NCI-H510A treated with DMSO at 0.1 percent for 48 hours (cell line): Measurements from ENCODE around the gene MTG1.

ENCODE experiments used
- DNase-seq: peaks from one replicate; lab custom pipeline; 2025; lab: John Stamatoyannopoulos, UW

Gene MTG1, protein sequence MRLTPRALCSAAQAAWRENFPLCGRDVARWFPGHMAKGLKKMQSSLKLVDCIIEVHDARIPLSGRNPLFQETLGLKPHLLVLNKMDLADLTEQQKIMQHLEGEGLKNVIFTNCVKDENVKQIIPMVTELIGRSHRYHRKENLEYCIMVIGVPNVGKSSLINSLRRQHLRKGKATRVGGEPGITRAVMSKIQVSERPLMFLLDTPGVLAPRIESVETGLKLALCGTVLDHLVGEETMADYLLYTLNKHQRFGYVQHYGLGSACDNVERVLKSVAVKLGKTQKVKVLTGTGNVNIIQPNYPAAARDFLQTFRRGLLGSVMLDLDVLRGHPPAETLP

DNA sequence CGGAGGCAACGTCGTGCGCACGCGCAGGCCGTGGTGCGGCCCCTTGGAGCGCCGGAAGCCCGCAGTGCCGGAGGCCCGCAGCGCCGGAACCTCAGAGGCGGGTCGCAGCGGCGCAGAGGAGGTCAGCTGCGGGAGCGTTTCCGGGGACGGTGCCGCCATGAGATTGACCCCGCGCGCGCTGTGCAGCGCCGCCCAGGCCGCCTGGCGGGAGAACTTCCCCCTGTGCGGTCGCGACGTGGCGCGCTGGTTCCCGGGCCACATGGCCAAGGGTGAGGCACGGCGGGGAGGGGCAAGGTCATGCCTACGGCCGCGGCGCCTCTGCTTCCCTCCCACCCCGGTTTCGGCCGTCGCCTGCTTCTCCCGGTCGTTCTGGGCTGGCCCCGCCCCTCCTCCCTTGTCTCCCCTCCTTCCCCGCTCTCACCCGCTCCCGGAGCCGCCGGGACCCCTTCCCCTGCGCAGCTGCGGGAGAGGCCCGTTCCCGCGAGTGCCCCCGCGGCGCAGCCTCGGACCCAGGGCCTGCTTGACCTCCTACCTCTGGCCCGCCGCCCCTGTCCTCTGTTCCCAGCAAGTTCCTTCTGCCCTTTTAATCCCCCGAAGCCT lies at the start of gene MTG1:
TSS of gene MTG1 (plus strand) at position 94 of the 600 bp plus-strand sequence. CDS start at position 158, 64 bp downstream.
- peak; percentile 87 for DNase-seq

DNA sequence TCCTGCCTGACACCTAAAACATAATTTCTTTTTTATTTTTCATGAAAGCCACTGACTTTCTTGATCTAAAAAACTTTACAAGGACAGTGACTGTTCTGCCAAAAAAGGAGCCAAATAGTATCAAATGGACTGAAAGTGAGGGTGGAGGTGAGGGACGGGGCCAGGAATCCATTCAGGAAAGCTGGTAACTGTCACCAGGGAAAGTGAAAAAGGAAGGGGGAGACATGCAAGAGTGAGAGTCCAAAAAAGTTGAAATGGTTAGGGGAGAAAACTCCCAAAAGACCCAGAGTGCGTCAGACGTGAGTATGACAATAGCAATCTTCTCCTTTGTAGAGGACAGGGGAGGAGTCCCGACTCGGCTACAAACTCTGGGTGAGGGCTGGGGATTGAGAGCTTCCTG lies 49.7 kb upstream of the MTG1 start:
- DNase-seq, result no peak

DNA sequence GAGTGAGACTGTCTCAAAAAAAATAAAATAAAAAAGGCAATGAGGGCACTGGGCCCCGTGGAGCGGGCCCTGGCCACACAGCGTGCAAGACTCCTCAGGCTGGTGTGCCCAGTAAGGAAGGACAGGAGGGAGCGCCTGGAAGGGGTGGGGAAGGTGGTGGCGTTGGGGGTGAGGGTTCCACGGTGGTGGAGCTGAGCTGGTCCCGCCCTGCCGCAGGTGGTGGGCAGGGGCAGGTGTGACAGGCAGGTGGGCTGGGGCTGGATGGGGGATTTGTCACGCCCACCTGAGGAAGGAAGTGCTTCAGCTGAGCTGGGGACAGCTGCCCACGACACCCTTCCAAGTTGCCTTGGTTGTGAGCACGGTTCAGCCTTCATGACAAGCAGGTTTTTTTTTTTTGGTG lies 47.5 kb upstream of the MTG1 start:
- DNase-seq, result no peak

DNA sequence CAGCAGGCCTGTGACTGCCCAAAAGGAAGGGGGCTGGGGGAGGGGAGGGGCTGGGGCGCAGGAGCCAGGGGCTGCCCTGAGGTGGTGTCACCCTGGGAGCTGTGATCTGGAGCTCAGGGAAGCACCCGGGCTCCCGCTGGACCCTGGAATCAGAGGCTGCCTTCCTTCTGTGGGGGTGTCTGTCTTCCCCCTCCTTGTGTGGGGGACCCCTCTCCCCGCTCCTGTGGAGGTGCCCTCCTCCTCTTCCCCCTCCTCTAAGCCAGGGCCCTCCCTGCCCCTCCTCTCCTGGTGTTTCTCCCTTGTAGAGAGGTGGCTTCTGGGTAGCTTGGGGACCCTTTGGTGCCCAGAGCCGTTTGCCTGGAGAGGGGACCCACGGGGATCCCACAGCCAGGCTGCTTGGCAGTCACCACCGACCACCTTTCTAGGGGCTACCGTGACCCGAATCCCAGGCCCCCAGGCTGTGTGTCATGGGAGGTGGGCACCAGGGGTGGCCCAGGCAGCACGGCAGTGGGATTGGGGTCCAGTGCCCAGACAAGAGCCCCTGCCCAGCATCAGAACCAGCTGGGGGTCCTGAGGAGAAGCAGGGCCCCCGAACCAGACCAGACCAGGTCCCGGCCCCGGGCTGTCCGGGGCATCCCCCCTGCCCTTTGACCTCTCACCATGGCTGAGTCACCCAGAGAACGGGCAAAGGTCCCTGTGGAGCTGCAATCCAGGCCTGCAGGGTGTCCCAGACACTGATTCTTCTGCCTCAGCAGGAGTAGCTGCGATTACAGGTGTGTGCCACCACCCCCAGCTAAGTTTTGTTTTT lies 46.0 kb upstream of the MTG1 start:
- DNase-seq, result no peak

DNA sequence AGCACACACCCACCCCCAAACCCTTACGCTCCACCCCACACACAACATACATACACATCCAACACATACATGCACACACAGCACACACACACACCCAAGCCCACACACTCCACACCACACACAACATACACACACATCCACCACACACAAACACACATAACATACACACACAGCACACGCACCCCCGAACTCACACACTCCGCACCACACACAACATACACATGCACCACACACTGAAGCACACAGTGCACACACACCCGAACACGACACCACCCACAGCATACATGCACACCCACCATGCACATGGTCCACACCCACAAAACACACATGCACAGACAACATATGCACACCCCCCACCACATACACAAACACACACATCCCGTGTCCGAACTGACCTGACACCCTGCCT lies 44.8 kb upstream of the MTG1 start:
- DNase-seq, result no peak

DNA sequence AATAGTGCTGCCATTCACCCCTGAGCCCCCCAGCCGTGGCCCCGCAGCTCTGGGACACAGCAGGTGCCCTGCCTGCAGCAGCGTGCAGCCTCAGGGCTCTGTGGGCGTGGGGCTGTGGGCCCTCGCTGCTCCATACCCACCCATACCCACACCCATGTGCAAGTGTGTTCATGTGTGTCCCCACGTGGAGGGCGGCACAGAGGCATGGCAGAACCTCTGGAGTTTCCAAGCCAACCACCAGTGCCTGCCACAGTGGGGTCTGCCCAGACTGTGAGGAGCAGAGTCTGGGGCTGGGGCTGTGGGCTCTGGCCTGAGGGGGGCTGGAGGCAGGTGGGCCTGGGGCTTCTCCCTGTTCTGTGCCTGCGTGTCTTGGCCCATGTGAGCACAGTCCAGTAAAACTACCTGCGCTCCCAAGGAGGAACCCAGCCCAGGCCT lies 44.4 kb upstream of the MTG1 start:
- DNase-seq, result no peak

DNA sequence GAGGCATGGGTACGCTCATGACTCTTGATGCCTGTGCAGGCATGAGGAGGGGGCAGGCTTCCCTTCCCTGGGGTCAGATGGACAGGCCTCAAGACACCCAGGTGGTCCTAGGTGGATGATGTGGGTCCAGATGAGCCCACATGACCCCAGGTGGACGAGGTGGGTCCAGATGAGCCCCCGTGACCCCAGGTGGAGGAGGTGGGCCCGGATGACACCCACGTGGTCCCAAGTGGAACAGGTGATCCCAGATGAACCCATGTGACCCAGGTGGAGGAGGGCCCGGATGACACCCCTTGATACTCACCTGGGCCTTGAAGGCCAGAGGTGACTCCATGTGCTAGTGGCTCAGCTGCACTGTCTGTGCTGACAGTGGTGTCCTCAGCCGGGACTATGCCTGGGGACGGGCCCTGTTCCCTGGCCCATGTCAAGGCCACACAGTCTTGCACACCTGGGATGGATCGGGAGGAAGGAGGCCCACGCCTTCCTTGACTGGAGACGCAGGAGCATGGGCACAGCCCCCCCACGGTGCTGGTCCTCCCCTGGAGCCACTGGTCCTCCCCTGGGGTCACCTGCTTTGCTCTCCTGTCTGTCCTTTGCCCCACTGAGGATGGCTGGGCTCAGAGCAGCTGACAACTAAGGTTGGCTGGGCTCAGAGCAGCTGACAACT lies 43.5 kb upstream of the MTG1 start:
- no peak for DNase-seq

DNA sequence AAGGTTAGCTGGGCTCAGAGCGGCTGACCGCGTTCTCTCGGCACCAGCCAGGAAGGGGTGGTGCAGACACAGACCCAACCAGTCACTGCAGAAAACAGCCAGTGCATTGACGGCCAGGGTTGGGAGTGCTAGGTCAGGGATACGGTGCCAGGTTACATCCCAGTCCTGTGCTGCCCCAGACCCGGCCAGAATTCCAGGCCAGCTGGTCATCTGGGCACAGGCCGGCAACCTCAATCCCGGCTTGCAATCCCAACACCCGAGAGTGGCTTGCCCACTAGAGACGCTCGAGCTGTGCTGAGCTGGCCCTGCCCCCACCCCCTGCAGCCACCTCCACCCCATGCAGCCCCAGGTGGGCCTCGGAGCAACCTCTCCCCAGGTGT lies 43.0 kb upstream of the MTG1 start:
- DNase-seq, result no peak

DNA sequence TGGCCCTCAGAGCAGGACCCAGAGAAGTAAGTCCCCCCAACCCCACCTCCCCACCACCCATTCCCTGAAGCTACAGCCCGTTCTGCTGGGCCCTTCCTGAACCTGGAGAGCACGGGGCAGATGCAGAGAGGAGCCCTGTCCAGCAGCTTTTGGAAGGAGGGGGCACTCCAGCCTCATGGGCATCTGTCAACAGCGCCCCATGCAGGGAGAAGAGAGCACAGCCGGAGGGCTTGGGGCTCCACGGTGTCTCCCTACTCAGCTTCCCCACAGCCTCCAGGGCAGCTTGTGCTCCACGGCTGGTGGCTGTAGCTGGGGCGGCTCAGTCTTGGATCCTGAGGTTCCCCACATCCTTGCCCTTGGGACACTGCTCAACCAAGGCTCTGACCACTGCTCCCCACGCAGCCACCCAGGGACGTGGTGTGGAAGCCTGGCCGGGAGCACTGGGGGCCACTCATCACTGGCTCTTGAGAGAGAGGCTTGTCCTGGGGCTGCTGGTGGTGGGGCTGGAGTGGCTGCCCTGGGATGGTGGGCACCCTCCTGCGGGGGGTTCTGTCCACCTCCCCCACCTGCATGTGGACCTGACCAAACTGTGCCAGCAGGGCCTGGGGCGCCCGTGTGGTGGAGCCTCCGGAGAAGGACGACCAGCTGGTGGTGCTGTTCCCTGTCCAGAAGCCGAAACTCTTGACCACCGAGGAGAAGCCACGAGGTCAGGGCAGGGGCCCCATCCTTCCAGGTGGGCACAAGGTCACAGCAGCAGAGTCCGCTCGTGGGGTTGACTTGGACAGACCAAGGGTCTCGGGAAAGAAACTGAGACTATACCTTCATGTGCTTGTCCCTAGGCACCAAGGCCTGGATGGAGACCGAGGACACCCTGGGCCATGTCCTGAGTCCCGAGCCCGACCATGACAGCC lies 42.3 kb upstream of the MTG1 start:
- no peak for DNase-seq

DNA sequence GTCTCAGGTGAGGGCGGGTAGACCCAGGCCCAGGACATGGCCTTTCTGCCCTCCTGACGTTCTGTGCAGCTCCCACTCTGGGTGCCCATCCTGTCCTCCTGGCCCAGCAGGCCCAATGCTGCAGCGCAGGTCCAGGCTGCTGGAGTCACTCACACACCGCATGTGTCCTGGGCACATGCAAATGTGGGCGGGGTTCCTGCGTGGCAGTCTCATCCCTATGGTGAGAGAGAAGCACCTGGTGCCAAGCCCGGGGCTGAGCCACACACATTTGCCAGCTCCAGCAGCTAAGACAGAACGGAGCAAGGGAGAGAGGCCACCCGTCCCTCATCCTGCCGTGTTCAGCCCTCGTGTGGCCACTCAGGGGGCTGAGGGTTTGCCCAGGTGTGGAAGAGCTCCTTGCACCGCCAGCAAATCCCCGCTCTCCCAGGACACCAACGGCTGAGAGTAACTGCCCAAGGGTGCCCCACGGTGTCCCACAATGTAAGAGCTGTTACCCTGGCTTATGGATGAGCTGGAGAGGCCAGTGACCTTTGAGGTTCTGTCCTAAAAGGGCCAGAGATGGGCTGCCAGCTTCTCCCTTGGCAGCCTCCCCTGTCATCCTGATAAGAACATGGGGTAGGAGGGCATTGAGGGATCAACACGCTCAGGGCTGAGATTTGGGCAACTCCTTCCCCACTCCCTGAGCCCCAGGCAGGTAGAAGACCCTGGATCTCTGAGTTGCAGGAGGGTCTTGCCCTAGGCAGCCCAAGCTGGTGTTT lies 40.6 kb upstream of the MTG1 start:
- DNase-seq, result no peak

DNA sequence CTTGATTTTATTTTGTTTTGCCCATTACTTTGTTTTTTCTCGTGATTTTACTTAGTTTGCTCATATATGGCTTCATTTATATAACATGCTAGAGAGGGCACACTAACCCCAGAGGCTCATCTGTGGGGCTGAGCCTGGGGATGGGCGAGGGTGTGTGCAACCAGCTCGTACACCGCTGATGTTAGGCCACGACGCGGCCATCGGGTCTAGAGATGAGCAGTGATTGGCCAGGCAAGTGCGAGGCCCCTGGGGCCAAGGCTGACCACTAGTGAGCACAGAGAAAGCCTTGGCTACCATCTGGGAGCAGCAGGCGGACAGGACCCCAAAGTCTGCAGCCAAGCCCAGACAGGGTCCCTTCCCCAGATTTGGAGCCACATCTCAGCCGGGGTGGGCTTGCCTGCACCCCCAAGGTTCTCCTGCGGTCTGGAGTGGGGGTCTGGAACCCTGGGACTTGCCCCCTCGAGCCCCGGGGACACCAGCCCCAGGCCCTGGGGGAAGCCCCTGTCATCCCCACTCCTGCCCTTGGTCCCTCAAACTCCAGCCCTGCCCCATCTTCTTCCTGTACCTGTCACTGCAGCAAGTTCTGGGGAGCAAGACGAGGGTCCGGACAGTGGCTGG lies 39.9 kb upstream of the MTG1 start:
- DNase-seq, result no peak

DNA sequence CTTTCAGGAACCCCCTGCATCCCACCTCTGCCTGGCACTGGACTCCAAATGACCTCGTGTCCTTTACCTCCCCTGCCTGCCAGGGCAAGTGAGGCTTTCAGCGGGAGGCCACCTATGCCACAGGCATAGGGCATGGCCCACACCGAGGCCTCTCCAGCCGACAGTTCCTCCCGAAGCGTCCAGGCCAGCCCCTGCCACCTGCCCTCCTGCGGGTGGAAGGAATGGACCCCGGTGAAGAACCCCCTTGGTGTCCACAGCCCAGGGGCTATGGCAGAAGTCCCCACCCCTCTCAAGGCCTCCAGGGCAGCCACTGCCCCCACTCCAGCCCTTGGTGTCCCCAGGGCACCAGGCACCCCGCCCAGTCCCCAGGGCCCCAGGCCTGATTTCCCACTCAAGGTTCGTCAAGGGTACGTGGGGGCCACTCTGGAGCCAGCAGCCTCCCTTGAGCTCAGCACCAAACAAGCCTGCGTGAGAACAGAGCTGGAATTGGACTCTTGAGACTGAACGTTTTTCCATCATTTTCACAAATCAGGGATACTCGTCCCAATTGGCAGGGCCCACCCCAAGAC lies 39.2 kb upstream of the MTG1 start:
- DNase-seq, result no peak

DNA sequence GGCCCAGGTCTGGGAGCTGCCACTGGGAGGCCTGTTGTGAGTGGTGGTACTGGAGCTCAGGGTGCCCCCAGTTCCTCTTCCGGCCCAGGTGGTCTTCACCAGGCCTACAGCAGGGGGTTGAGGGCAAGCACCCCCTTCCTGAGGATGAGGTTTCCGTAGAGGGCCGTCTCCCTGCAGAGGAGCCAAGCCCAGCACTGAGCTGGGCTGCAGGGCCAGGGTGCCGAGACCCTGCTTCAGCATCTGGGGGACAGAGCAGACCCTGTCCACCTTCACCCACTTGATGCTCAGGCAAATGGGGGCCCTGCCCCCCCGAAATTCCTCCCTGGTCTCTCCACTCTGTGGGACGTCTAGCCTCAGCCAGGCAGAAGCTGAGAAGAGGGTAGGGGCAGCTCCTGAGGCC lies 38.7 kb upstream of the MTG1 start:
- no peak for DNase-seq

DNA sequence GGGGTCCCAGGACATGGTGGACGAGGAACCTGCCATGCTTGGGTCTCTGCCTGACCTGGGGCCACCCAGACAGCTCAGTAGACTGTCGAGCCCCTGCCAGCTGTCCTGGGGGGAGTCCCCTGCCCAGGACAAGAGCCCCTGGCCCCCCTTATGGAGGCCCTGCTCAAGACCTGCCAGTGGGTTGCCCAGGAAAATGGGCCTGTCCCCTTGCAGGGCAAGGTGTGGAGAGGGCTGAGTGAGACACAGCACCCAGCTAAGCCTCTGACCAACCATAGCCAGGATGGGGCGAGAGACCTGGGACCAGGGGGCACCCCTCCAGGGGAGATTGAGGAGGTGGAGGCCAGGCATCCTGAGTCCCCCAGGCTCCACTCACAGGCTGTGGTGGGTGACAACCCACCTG lies 38.0 kb upstream of the MTG1 start:
- DNase-seq, result no peak

DNA sequence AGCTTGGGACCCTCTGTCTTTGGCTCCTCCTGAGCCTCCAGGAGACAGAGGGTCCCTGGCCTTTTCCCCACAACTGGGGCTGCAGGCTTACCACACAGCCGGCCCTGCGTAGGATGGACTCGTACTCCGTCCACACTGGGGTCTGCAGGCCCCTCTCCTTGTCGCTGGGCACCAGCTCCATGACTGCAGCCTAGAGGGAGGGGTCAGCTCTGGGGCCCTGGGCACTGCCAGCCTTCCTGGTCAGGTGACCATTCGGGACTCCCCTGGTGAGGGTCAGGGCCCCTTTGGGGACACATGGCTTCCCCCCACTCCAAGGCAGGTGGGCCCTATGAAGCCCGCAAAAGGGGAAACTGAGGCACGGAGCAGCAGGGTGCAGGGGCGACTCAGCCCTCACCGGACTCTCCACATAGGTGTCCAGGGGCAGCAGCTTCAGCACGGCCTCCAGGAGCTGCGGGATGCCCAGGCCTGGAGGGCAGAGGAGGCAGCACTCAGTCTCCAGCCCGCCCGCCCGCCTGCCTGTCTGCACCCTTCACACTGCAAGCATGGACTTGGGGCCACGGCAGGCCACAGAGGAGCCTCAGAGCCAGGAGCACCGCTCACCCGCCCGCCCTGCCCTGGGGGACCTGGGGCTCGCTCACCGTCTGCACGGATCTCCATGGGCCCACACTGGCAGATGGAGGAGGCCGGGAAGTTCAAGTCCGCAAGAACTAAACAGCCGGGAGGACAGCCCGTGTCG lies 37.2 kb upstream of the MTG1 start:
- no peak for DNase-seq

DNA sequence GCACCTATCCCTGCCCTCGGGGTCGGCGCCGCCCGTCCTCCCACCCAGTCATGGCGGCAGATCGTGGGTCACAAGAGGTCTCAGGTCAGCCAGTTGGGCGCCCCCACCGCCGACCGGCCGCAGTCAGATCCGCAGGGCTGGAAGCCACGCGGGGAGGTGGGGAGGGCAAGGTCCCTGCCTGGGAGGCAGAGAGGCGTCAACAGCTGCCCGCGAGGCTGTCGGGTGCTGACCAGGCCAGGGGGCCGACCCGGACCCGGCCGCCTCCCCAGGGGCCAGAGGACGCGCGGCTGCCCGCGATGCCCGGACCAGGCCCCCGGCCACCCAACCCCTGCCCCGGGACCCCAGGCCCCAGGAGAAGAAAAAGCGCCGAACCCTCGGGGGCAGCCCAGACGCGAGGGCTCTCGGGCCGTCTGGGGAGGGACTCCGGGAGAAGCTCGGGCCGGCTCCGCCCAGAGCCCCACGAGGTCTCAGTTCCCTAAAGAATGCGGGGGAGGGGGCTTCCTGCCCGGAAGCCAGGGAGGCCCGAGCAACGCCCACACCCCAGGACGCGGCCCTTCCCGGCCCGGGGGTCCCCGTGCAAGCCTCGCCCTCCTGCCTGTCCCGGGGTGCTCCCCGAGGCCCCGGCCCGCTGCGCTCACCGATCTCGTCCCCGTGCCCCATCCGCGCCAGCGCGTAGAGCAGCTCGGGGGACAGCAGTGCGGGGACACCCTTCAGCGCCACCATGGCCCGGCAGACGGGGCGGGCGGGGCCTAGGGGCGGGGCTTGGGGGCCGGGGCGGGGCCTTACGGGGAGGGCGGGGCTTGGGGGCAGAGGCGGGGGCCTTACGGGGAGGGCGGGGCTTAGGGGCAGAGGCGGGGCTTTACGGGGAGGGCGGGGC lies 36.4 kb upstream of the MTG1 start, which contains the start of gene FUOM:
TSS of gene FUOM (minus strand) at position 735 of the 877 bp plus-strand sequence. CDS start at position 723, 12 bp downstream.
- no peak for DNase-seq

DNA sequence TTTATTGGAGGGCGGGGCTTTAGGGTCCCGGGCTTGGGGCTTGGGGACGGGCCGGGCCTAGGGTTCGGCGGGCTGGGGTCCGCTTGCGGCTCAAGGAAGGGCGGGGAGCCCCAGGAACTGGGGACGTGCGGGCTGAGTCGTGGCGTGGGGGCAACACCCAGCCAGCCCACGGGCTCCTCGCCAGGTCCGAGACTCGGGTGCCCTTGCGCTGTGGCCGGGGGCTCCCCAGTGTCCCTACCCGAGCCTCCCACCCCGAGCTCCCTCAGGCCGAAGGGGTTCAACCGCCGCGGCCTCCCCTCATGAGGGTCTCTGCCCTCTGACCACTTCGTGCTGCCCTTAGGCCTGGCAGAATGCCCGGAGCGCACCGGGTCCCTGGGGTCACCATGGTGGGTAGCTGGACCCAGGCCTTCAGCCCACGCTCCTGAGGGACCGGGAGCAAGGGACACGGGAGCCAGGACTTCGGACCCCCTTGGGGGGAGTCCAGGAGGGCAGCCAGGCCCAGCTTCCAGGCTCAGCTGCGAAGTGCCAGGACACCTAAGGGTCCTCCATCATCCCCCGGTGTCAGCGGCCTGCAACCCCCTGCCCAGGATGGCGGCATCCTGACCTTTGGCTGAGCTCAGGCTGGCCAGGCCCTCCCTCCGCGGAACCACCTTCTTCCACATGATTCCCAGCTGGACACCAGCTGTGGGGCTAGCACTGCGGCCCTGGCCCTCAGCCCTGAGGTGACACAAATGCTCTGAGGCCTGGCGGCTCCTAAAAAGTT lies 35.6 kb upstream of the MTG1 start:
- no peak for DNase-seq
